Sigmoid colon (tissue), 7 donors: ENCODE data around the gene PEX1. TPM values are rescaled to one million over a fixed set of nuclear protein-coding genes. Genes with fewer than 3 reads are reported as not detected.

Source experiments
- DNase-seq: peaks from one replicate; pipeline ENCODE4 v3.0.0-alpha.2; 2019
- H3K27ac ChIP-seq, 4 donors: fragments of 200-600 bp; sonication (generic); one replicate each; pipeline ENCODE4 v1.5.1; 2016 to 2019; ENCODE audit warnings: mild to moderate bottlenecking in 1 of 4
- H3K27me3 ChIP-seq, 3 donors: fragments of 200-600 bp; sonication (generic); one replicate each; pipeline ENCODE4 v1.5.1; 2019; ENCODE audit warnings: mild to moderate bottlenecking in 1 of 3
- H3K36me3 ChIP-seq, 4 donors: fragments of 200-600 bp; sonication (generic); one replicate each; pipeline ENCODE4 v1.5.1; 2016 to 2019
- H3K4me1 ChIP-seq, 4 donors: fragments of 200-600 bp; sonication (generic); one replicate each; pipeline ENCODE4 v1.5.1; 2017 to 2019
- H3K4me3 ChIP-seq, 4 donors: fragments of 200-600 bp; sonication (generic); one replicate each; pipeline ENCODE4 v1.5.1; 2017 to 2019; ENCODE audit warnings: mild to moderate bottlenecking in 2 of 4, moderate library complexity in 1 of 4
- H3K9me3 ChIP-seq, 4 donors: fragments of 200-600 bp in 3 of 4; sonication (generic) in 3 of 4; one replicate each; pipeline versions ENCODE4 v1.5.1 to v1.6.1; 2013 to 2019
- EP300 ChIP-seq, 4 donors: sonication (generic); formaldehyde crosslinking; IDR thresholded peaks; one replicate each; pipeline ENCODE4 v1.6.1; 2017; ENCODE audit warnings: antibody characterized with exemption in 4 of 4
- POLR2A ChIP-seq, 2 donors: fragments of 450-650 bp; IDR thresholded peaks; one replicate each; pipeline ENCODE4 v1.6.1; 2016; ENCODE audit warnings: antibody characterized with exemption in 2 of 2, mild to moderate bottlenecking in 2 of 2, moderate library complexity in 2 of 2
- POLR2AphosphoS5 ChIP-seq, 4 donors: sonication (generic); formaldehyde crosslinking; IDR thresholded peaks; one replicate each; pipeline ENCODE4 v1.6.1; 2017; ENCODE audit warnings: antibody characterized with exemption in 4 of 4
- WGBS, 2 donors: extraction: QIAGEN DNeasy Blood & Tissue Kit; methylation state at CpG; one replicate each; pipeline ENCODE4 v1.1.7; 2013; 5-methylcytosine and 5-hydroxymethylcytosine counted together
- intact Hi-C: fragments of 100-400 bp; cut with DNase I; formaldehyde crosslinking; loops from one replicate; pipeline ENCODE4 v1.15.1; 2023
- polyA plus RNA-seq, 3 donors: library from polyadenylated mRNA; stranded (reverse); fragments of 200-250 nt; gene quantifications; one replicate each; pipeline ENCODE4 v1.2.3, GENCODE V29; 2013
- total RNA-seq, 4 donors: library from RNA; depleted of rRNA; stranded (reverse); fragments of >200 nt; gene quantifications; one replicate each; pipeline ENCODE4 v1.1.0, GENCODE V29; 2016
- TF ChIP-seq, protein P1 (sequence below), 4 experiments: fragments of 450-650 bp in 3 of 4; fragments of 200-600 bp in 1 of 4; IDR thresholded peaks; one replicate each; pipeline ENCODE4 v1.5.1; 2016 to 2019; ENCODE audit warnings: antibody characterized with exemption in 4 of 4, mild to moderate bottlenecking in 3 of 4, moderate library complexity in 2 of 4
- donor health status: healthy with polysubstance abuse.
- donor health status: Bipolar disorder and iron deficiency.
- donor health status: healthy.

Gene PEX1
- total and polyA plus RNA-seq, 7 donors, result 7.4 to 29.0 (median 19.0) TPM

DNA sequence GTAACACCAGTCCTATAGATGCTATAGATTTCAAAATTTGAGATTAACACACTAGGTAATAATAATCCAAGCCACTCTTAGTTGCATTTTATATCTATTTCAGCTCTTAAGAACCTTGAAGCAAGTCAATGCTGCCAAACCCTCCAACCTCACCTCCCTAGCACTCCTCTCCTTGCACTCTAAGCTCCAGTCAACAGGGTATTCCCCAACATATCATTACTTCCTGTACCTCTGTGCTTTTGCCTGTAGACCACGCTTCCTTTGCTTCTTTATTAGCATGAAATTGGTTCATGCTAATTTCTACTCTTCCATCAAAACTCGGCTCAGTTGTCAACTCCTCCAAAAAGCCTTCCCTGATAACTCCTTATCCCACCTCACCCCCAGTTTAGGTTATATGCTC lies 24.6 kb downstream of the PEX1 start:
- H3K27me3 ChIP-seq, result no peaks in the 10 kb centered on the region
- WGBS, 2 donors, result 81 to 91% methylated on average over 2 of the region's 2 CpGs
- no peaks in the 10 kb centered on the region for H3K9me3 ChIP-seq
- DNase-seq, result no peak
- H3K4me3 ChIP-seq, result no peak overlapping the region
- intact Hi-C loops, result no loop called here
- TF ChIP-seq EP300 (IDR thresholded peaks at IDR 0.05) (no peak), POLR2A (IDR thresholded peaks at IDR 0.05) (no peak), POLR2AphosphoS5 (IDR thresholded peaks at IDR 0.05) (no peak)
- TF ChIP-seq, protein P1, sequence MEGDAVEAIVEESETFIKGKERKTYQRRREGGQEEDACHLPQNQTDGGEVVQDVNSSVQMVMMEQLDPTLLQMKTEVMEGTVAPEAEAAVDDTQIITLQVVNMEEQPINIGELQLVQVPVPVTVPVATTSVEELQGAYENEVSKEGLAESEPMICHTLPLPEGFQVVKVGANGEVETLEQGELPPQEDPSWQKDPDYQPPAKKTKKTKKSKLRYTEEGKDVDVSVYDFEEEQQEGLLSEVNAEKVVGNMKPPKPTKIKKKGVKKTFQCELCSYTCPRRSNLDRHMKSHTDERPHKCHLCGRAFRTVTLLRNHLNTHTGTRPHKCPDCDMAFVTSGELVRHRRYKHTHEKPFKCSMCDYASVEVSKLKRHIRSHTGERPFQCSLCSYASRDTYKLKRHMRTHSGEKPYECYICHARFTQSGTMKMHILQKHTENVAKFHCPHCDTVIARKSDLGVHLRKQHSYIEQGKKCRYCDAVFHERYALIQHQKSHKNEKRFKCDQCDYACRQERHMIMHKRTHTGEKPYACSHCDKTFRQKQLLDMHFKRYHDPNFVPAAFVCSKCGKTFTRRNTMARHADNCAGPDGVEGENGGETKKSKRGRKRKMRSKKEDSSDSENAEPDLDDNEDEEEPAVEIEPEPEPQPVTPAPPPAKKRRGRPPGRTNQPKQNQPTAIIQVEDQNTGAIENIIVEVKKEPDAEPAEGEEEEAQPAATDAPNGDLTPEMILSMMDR (IDR thresholded peaks at IDR 0.05), result no peak
- peaks cover 18 to 98% (median 25%) of the 10 kb centered on the region in 4 donors for H3K36me3 ChIP-seq
- H3K27ac ChIP-seq, result no peak overlapping the region
- no peaks in the 10 kb centered on the region for H3K4me1 ChIP-seq

DNA sequence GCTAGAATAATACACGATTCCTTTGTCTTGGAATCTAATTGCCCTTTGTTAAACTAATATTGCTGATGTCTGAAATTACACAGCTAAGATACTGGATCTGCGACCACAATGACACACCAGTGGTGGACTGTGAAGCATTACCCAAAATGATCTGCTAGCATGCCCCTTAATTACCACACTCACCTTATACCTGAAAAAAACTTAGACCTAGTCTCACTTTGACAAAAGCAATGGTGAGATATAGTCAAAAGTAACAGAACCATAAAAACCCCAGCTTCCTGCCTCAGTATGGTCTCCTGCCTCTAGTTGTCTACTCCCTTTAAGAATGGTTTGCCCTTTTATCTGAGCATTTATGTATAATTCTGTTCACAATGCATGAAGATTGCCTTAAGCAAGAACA lies 29.8 kb downstream of the PEX1 start:
- Histone ChIP-seq H3K27me3 (no peaks in the 10 kb centered on the region), H3K27ac (no peak overlapping the region), H3K9me3 (no peaks in the 10 kb centered on the region), H3K4me3 (no peak overlapping the region), H3K36me3 (peaks cover 15 to 100% (median 27%) of the 10 kb centered on the region in 4 donors), H3K4me1 (no peaks in the 10 kb centered on the region)
- DNase-seq, result no peak
- intact Hi-C loops, result loop anchor here (10.0 kb wide), 1 partner anchor 284 kb away; no protein-coding TSS in a partner anchor
- TF ChIP-seq, protein P1 (IDR thresholded peaks at IDR 0.05), result no peak
- no peak for TF ChIP-seq EP300 (IDR thresholded peaks at IDR 0.05)
- 91 to 93% methylated on average over 2 of the region's 2 CpGs for WGBS, 2 donors

- no peaks in the 10 kb centered on the region for H3K4me1 ChIP-seq
- no peaks in the 10 kb centered on the region for H3K27me3 ChIP-seq
- no peak for DNase-seq
- H3K36me3 ChIP-seq, result peaks cover 19 to 100% (median 38%) of the 10 kb centered on the region in 4 donors
- H3K4me3 ChIP-seq, result no peak overlapping the region
- 94 to 95% methylated on average over 2 of the region's 2 CpGs for WGBS, 2 donors
- TF ChIP-seq, protein P1 (IDR thresholded peaks at IDR 0.05), result no peak
- no peak for TF ChIP-seq POLR2AphosphoS5 (IDR thresholded peaks at IDR 0.05)
- no peak for TF ChIP-seq POLR2A (IDR thresholded peaks at IDR 0.05)
- no peak for TF ChIP-seq EP300 (IDR thresholded peaks at IDR 0.05)
- H3K27ac ChIP-seq, result no peak overlapping the region
- intact Hi-C loops, result loop anchor here (10.0 kb wide), 1 partner anchor 282 kb away; no protein-coding TSS in a partner anchor
- H3K9me3 ChIP-seq, result no peaks in the 10 kb centered on the region
Observed at GRCh38 chr7:92496876-92497275, 31.4 kb downstream of the PEX1 start.

- DNase-seq, result no peak
- Histone ChIP-seq H3K36me3 (peaks cover 4 to 97% (median 52%) of the 10 kb centered on the region in 4 donors), H3K4me1 (no peaks in the 10 kb centered on the region), H3K9me3 (no peaks in the 10 kb centered on the region), H3K4me3 (no peak overlapping the region), H3K27me3 (no peaks in the 10 kb centered on the region), H3K27ac (no peak overlapping the region)
- intact Hi-C loops, result loop anchor here (10.0 kb wide), 1 partner anchor 275 kb away; no protein-coding TSS in a partner anchor
- TF ChIP-seq POLR2A (IDR thresholded peaks at IDR 0.05) (no peak), POLR2AphosphoS5 (IDR thresholded peaks at IDR 0.05) (no peak), EP300 (IDR thresholded peaks at IDR 0.05) (no peak)
- 97 to 100% methylated on average over 1 of the region's 1 CpG for WGBS, 2 donors
Observed at GRCh38 chr7:92489634-92490033, 38.7 kb downstream of the PEX1 start.

- DNase-seq, result no peak
- Histone ChIP-seq H3K36me3 (peaks cover 4 to 79% (median 40%) of the 10 kb centered on the region in 4 donors), H3K9me3 (no peaks in the 10 kb centered on the region)
Observed at GRCh38 chr7:92487804-92488203, 40.5 kb downstream of the PEX1 start.

More at GRCh38 chr7:92487804-92488203, 40.5 kb downstream of the PEX1 start:
- H3K27ac ChIP-seq, result no peak overlapping the region
- intact Hi-C loops, result no loop called here
- H3K27me3 ChIP-seq, result no peaks in the 10 kb centered on the region
- no peak overlapping the region for H3K4me3 ChIP-seq
- TF ChIP-seq EP300 (IDR thresholded peaks at IDR 0.05) (no peak), POLR2A (IDR thresholded peaks at IDR 0.05) (no peak), POLR2AphosphoS5 (IDR thresholded peaks at IDR 0.05) (no peak)
- TF ChIP-seq, protein P1 (IDR thresholded peaks at IDR 0.05), result no peak
- no peaks in the 10 kb centered on the region for H3K4me1 ChIP-seq
